Endothelial cell of umbilical vein (primary cell): Measurements from ENCODE around the gene GOLIM4. TPM values are rescaled to one million over a fixed set of nuclear protein-coding genes. Genes with fewer than 3 reads are reported as not detected.

ENCODE experiments used
- BruUV-seq: library from RNA; stranded (reverse); fragments of 400-500 nt; replicated peaks from 2 replicates; lab custom pipeline; 2021; lab: Mats Ljungman, UMichigan
- CTCF ChIA-PET: fragments of 300-600, 350-600 bp; sonication (Branson Sonifier 250); formaldehyde crosslinking; loops from one replicate; lab custom pipeline; 2021; ENCODE audit warnings: antibody characterized with exemption, inconsistent platforms; lab: Charles Lee
- POLR2A ChIA-PET: fragments of 300-600, 350-600 bp; sonication (Branson Sonifier 250); formaldehyde crosslinking; loops from one replicate; lab custom pipeline; 2021; ENCODE audit warnings: antibody characterized with exemption, inconsistent platforms; lab: Charles Lee
- DNase-seq: peaks from one replicate; pipeline ENCODE4 v3.0.0-alpha.2; 2011; ENCODE audit warnings: low read depth, low spot score
- FAIRE-seq: peaks from 2 replicates; lab custom pipeline; 2011; peaks lifted over from hg19 to GRCh38; lab: Jason Lieb, UNC
- H2AFZ ChIP-seq: 2 replicates; pipeline ENCODE4 v1.6.0; 2012; ENCODE audit warnings: low read depth, low read length, control low read depth, inconsistent platforms
- H3K27ac ChIP-seq: 2 replicates; pipeline ENCODE4 v1.5.1; 2011; ENCODE audit warnings: low read depth, mild to moderate bottlenecking, control low read depth, low read length, moderate library complexity; ENCODE audit not compliant: insufficient read depth
- H3K27me3 ChIP-seq, 2 experiments: 2 replicates each; pipeline versions ENCODE4 v1.6.0 to v1.6.1; 2011; ENCODE audit warnings: low read length in 2 of 2, mixed read lengths in 1 of 2; ENCODE audit not compliant: control insufficient read depth in 2 of 2, insufficient read depth in 2 of 2
- H3K36me3 ChIP-seq, 2 experiments: 2 replicates in 1 of 2; 3 replicates in 1 of 2; pipeline ENCODE4 v1.5.1; 2011; ENCODE audit warnings: low read length in 2 of 2, mild to moderate bottlenecking in 1 of 2, moderate library complexity in 1 of 2; ENCODE audit not compliant: control insufficient read depth in 2 of 2, insufficient read depth in 2 of 2; ENCODE audit errors: extremely low read depth in 1 of 2
- H3K4me1 ChIP-seq: 3 replicates; pipeline ENCODE4 v1.5.1; 2011; ENCODE audit warnings: mild to moderate bottlenecking, low read length; ENCODE audit not compliant: control insufficient read depth, insufficient read depth; ENCODE audit errors: extremely low read depth
- H3K4me2 ChIP-seq: 2 replicates; pipeline ENCODE4 v1.6.1; 2011; ENCODE audit warnings: low read length, control low read depth, mixed read lengths; ENCODE audit not compliant: insufficient read depth
- H3K4me3 ChIP-seq, 3 experiments: fragments of 200-600 bp in 1 of 3; sonication (generic), shearing (Covaris generic) in 1 of 3; replicated peaks in 1 of 3; 2 replicates each; pipeline ENCODE4 v1.5.1; 2011 to 2016; ENCODE audit warnings: control low read depth in 3 of 3, low read length in 3 of 3, mild to moderate bottlenecking in 2 of 3, inconsistent platforms in 1 of 3, low read depth in 1 of 3, moderate library complexity in 1 of 3; ENCODE audit not compliant: insufficient read depth in 1 of 3
- H3K79me2 ChIP-seq: 2 replicates; pipeline ENCODE4 v1.6.0; 2012; ENCODE audit warnings: low read length, inconsistent platforms; ENCODE audit not compliant: control insufficient read depth, insufficient read depth
- H3K9ac ChIP-seq: replicated peaks from 2 replicates; pipeline ENCODE3; 2011; ENCODE audit warnings: low read length, control low read depth; ENCODE audit not compliant: insufficient read depth; ENCODE audit errors: extremely low read depth
- H3K9me1 ChIP-seq: replicated peaks from 3 replicates; pipeline ENCODE4 v1.6.0; 2011; ENCODE audit warnings: mild to moderate bottlenecking, low read length; ENCODE audit not compliant: control insufficient read depth, insufficient read depth; ENCODE audit errors: extremely low read depth
- H3K9me3 ChIP-seq: replicated peaks from 2 replicates; pipeline ENCODE4 v1.5.1; 2012; ENCODE audit warnings: low read length, inconsistent platforms; ENCODE audit not compliant: control insufficient read depth, insufficient read depth
- H4K20me1 ChIP-seq: replicated peaks from 2 replicates; pipeline ENCODE3; 2011; ENCODE audit warnings: mild to moderate bottlenecking, low read length; ENCODE audit not compliant: control insufficient read depth, insufficient read depth; ENCODE audit errors: extremely low read depth
- EZH2 ChIP-seq: IDR thresholded peaks from 2 replicates; pipeline ENCODE4 v1.6.1; 2012; ENCODE audit warnings: borderline replicate concordance, low read depth, mild to moderate bottlenecking, moderate library complexity, low read length, inconsistent platforms; ENCODE audit not compliant: severe bottlenecking
- FOS ChIP-seq: IDR thresholded peaks from 2 replicates; pipeline ENCODE4 v1.6.1; 2011; ENCODE audit warnings: mild to moderate bottlenecking, low read length, moderate library complexity, borderline replicate concordance; ENCODE audit not compliant: insufficient read depth
- GATA2 ChIP-seq: IDR thresholded peaks from 2 replicates; pipeline ENCODE4 v1.7.0; 2011; ENCODE audit warnings: low read depth, mild to moderate bottlenecking, moderate library complexity, mixed read lengths, low read length; ENCODE audit not compliant: insufficient read length, insufficient read depth
- JUN ChIP-seq: IDR thresholded peaks from 2 replicates; pipeline ENCODE4 v1.6.1; 2011; ENCODE audit warnings: borderline replicate concordance, low read depth; ENCODE audit not compliant: insufficient read length, insufficient read depth
- MYC ChIP-seq: IDR thresholded peaks from one replicate; pipeline ENCODE4 v1.6.1; 2011; ENCODE audit warnings: mild to moderate bottlenecking, low read depth, low read length
- POLR2A ChIP-seq: IDR thresholded peaks from 2 replicates; pipeline ENCODE4 v1.6.1; 2012; ENCODE audit warnings: low read depth, mild to moderate bottlenecking, control low read depth, low read length
- POLR2AphosphoS5 ChIP-seq: IDR thresholded peaks from 2 replicates; pipeline ENCODE4 v1.6.1; 2012; ENCODE audit warnings: low read depth, mild to moderate bottlenecking, control low read depth, low read length, moderate library complexity; ENCODE audit not compliant: insufficient read depth
- dilution Hi-C: fragments of 300-500 bp; cut with MboI; formaldehyde crosslinking; loops from one replicate; pipeline ENCODE4 v1.15.0; 2019; ENCODE audit warnings: low sequenced_read_pairs; ENCODE audit not compliant: extremely low pct_ligation_motif_present
- intact Hi-C: fragments of 100-400 bp; cut with micrococcal nuclease; formaldehyde crosslinking; loops from one replicate; pipeline ENCODE4 v1.10.0; 2022
- polyA plus RNA-seq, 4 experiments: library from polyadenylated mRNA; depleted of rRNA in 3 of 4; stranded (reverse) in 3 of 4; unstranded in 1 of 4; fragments of >200 nt; gene quantifications; 2 replicates each; pipeline versions ENCODE4 v1.2.1 to v1.2.3, GENCODE V29; 2011 to 2012; ENCODE audit warnings: missing spikeins in 1 of 4
- total RNA-seq: library from RNA; stranded (reverse); gene quantifications from 2 replicates; pipeline ENCODE4 v1.2.3, GENCODE V29; 2021
- TF ChIP-seq, protein P1 (sequence below): IDR thresholded peaks from 2 replicates; pipeline ENCODE4 v1.6.1; 2011; ENCODE audit not compliant: insufficient read depth, insufficient read length
- TF ChIP-seq, protein P2 (sequence below), 2 donors: IDR thresholded peaks; 1 replicate in 1 of 2; 2 replicates in 1 of 2; pipeline ENCODE4 v1.5.1; 2011; ENCODE audit warnings: low read length in 2 of 2, mild to moderate bottlenecking in 2 of 2, moderate library complexity in 2 of 2, control low read depth in 1 of 2, inconsistent platforms in 1 of 2, low read depth in 1 of 2; ENCODE audit not compliant: insufficient read depth in 1 of 2; ENCODE audit errors: extremely low read depth in 1 of 2

The GOLIM4 gene
- total and polyA plus RNA-seq, 2 donors (not counting 3 experiments of a cell fraction or from before 2014, with no cell fraction given) = 11.7 to 40.8 TPM

DNA sequence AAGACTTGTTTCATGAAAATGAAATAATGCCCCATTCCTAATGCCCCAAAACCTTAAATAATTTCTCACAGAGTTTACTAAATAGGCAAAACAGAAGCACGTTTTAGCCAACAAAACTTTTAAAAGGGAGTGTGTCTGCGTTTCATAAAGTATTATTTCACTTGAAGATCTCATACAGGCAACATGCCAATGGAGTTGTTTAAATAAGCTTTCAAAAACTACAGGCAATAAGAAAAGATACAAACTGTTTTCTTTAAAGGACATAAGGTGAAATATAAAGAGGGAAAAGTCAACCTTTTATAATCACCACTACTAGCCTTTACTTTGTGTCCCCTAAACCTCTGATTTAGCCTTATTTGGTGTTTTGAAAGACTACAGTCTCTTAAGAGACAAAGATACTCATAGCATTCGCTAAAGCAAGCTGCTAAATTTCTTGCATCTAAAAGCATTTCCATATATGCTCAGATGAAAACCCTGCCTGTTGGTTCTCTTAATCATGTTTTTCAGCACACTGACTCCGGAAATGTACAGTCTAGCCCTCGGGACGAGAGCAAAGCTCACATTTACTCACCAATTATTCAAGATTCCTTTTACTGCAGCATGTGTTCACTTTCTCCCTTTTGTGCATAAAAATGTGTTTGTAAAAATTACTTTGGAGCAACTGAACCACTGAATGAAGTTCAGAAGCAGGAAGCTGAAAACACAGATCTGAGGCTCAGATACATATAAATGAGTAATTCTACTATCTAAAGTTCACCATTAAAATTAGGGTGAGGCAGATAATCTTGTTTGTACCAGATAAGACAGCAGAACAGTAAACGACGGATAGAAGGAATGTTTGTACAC, 119.0 kb downstream of the GOLIM4 start:
- H3K9ac ChIP-seq = no peak overlapping the region
- CTCF ChIA-PET = no interaction called here
- DNase-seq (no peak), FAIRE-seq (no peak)
- POLR2A ChIA-PET = no interaction called here
- H3K4me1 ChIP-seq = no peaks in the 10 kb centered on the region
- intact Hi-C loops (no loop called here), dilution Hi-C loops (no loop called here)
- no peak overlapping the region for H3K4me3 ChIP-seq
- no peak overlapping the region for H3K27ac ChIP-seq
- H3K36me3 ChIP-seq = no peaks in the 10 kb centered on the region
- H4K20me1 ChIP-seq = no peaks in the 10 kb centered on the region
- TF ChIP-seq EZH2 (no peak), POLR2A (no peak), MYC (no peak), GATA2 (no peak), POLR2AphosphoS5 (no peak), FOS (no peak), JUN (no peak)
- TF ChIP-seq, protein P1, sequence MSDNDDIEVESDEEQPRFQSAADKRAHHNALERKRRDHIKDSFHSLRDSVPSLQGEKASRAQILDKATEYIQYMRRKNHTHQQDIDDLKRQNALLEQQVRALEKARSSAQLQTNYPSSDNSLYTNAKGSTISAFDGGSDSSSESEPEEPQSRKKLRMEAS = no peak
- TF ChIP-seq, protein P2, sequence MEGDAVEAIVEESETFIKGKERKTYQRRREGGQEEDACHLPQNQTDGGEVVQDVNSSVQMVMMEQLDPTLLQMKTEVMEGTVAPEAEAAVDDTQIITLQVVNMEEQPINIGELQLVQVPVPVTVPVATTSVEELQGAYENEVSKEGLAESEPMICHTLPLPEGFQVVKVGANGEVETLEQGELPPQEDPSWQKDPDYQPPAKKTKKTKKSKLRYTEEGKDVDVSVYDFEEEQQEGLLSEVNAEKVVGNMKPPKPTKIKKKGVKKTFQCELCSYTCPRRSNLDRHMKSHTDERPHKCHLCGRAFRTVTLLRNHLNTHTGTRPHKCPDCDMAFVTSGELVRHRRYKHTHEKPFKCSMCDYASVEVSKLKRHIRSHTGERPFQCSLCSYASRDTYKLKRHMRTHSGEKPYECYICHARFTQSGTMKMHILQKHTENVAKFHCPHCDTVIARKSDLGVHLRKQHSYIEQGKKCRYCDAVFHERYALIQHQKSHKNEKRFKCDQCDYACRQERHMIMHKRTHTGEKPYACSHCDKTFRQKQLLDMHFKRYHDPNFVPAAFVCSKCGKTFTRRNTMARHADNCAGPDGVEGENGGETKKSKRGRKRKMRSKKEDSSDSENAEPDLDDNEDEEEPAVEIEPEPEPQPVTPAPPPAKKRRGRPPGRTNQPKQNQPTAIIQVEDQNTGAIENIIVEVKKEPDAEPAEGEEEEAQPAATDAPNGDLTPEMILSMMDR (IDR thresholded peaks at IDR 0.05; ENCODE audit: extremely low read depth in 1 of 2, insufficient read depth in 1 of 2, low read depth in 1 of 2, low read length in 2 of 2) = no peak
- H3K9me3 ChIP-seq = no peaks in the 10 kb centered on the region
- no peak overlapping the region for H3K4me2 ChIP-seq
- peaks cover 0 to 6% of the 10 kb centered on the region in 2 experiments for H3K27me3 ChIP-seq
- no peak overlapping the region for H2AFZ ChIP-seq
- no peaks in the 10 kb centered on the region for H3K79me2 ChIP-seq
- no TSS peak for BruUV-seq
- H3K9me1 ChIP-seq = no peaks in the 10 kb centered on the region
